Hematopoietic multipotent progenitor cell treated with erythropoietin and hydrocortisone succinate and interleukin-3 and kit ligand, for 17 days (in vitro differentiated cells): ENCODE results near the gene B4GALNT3.

Experiments used
- DNase-seq: peaks from one replicate; pipeline ENCODE4 v3.0.0-alpha.2; 2015; ENCODE audit warnings: low spot score

Gene B4GALNT3

DNA sequence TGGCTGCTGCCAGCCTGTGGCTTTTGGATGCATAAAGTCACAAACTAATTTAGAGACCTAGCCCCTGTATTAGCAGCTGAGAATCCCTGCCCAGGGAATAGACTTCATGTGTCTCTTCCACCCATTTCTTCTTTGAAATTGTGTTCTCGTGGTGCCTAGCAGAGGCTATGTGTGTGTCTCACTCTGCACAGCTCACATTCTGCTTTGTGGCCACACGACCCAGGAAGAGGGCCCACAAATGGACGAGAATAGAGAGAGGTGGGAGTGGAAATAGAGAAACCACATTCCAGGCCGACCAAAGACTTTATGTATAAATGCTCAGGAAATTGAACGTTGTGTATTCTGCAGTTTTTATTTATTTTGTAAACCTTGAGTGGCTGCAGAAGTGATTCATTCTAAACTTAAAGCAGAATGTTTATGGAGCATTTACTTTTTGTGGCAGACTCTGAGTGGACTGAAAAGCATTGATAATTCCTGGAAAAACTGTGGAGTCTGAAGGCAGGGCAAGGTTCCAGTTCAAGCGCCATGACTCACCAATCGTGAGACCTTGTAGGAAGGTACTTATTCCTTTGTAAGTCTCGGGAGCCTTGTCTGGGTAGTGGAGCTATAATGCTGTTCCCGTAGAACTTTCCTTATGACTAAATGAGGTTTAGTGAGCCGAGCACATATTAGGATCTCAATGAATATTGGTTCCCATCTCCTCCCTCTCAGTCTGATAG is 9.1 kb downstream of the B4GALNT3 start:
- DNase-seq = no peak

DNA sequence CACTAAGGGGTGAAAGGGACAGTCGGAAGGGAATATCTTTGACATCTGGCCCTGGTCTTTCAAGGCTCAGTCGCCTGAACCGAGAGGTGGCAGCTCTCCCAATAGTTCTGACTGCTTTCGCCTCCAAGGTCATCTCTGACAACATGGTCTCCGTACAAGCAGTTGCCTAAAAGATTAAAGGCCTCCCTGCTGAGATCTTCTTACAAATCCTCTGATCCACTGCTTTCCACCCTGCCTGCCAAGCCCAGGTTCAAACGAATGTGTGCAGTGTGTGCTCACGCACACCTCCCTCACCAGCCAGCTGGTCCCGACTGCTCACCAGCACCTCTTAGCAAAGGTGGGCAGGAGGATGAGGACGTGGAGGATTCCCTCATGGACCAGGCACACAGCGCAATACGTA is 10.4 kb downstream of the B4GALNT3 start:
- no peak for DNase-seq

DNA sequence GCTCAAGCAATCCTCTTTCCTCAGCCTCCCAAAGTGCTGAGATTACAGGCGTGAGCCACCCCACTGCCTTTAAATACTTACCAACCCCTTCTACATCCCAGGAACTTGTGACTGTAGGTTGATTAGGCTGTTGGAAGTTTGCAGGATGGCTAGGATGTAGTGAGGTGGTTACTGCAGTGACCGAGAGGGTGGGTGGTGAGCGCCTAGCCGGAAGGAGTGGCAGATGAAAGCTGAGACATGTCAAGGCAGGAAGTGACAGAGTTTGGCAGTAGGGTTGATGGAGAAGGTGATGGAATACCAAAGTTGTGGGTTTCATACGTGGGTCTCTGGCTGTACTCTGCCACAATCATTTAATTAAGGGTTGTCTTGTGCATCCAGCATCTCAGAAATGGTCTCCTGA is 13.5 kb downstream of the B4GALNT3 start:
- DNase-seq = no peak

DNA sequence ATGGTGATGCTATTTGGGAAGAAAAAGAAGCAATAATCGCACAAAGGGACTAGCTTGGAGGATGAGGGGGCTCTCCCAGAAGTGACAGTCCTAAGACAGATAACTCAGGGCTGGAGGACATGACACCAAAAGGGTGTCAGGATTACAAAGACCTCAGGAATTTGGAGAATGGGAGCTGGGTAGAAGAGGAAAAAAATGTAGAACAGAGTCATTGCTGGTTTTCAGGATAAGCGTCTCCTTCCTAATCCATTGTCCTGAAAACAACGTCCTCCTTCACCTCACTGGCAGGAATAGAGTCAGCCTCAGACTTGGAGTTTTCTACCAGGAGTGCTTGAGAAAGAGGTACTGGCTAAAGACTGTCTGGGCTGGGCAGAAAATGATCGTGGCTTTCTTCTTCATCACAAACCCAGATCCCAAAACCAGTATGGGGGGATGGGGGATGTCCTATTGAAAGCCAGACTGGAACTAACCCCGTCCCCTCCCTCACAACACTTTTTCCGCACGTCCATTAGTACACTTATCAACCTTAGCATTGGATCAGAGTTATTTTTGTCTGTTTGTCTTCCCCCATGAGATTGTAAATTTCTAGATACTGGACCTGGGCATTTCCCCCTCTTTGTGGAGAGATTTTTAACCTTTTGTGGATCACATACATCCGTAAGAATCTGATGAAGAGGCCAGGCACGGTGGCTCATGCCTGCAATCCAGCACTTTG is 14.3 kb downstream of the B4GALNT3 start:
- no peak for DNase-seq

DNA sequence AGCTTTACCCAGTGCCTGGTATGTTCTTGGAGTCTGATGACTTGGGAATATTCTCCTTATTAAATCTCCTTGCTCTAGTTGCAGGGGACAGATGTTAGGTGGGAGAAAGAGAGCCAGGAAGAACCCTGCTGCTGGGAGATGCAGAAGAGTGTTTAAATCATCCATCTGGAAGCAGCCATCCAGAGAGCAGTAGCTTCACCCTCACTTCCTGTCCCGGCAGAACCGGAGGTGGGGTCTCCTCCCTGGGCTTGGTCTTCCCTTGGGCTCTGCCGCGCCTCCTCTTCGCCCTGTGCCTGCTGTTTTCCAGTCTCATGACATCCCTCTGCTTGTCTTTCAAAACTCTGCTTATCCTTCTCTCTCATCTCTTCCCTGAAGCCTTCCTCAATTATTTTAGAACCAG is 15.5 kb downstream of the B4GALNT3 start:
- no peak for DNase-seq

DNA sequence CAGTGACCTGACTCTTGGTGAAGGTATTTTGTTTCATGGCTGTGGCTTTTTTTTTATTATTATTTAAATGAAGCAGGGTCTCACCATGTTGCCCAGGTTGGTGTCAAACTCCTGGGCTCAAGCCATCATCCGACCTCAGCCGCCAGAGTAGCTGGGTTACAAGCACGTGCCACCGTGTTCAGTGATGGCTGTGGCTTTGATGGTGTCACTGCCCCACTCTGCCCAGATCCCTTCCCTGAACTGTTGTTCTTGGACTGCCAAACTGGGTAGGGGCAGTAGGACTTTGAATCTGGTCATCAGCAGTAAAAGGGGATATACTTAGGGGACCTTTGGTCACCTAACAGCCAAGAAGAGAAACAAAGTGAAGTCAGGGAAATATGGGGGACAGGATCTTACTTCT is 19.4 kb downstream of the B4GALNT3 start:
- DNase-seq = no peak

DNA sequence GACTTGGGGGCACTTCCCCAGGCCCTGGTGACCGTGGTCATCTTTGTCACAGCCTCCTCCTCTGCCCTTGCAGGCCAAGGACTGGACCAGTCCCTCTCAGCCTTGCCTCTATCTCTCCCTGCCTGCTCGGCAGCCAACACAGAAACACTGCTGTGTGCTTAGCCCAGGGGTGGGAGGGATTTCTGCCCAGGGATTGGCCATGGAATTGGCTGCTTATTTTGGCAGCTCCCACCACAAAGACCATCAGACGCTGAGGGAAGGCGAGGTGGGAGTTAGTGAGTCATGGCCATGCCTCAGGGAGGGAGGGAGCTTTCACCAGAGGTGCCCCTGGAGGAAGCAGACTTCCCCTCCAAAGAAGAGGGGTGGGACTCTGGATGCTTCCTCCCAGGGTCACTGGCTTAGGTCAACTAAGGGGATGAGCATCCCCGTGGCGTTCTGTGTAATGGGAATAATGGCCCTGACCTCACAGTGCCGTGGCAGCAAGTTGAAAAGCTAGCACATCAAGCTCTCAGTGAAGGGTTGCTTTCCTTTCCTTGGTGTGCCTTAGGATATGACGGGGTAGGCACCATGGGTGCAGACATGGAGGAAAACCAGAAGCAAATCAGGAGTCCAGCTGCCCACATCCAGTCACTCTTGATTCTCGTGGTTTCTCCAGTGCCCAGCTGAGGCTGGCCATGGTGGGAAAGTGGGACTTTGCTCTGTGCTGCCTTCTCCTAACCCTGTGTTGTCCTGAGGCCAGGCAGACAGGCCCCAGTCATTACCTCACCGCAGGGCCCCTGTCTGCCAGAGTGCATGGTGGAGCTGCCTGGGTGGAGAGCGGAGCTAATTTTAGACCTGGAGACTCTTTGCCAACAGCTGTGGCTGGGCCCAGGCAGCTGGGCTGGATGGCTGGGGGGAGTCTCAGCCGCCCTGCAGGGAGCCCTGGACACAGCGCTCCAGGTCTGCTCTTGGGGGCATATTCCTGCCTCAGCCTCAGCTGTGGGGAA is 21.4 kb downstream of the B4GALNT3 start:
- DNase-seq = no peak

DNA sequence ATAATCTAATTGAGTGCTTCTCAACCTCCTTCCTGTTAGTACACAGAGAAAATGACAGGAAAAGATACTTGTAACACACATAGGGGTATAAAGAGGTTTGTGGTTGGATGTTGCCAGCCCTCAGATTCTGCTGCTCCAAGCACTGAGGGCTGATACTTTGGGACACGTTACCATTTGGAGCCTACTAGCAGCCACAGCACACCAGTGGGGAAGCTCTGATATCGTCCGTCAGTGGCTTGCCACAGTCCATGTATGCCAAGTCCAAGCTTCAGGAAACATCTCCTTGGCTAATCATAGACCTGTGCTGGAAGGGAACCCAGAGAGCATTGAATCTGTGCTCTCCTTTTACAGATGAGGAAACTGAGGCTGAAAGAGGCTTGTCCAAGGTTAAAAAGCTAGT is 22.3 kb downstream of the B4GALNT3 start:
- no peak for DNase-seq

DNA sequence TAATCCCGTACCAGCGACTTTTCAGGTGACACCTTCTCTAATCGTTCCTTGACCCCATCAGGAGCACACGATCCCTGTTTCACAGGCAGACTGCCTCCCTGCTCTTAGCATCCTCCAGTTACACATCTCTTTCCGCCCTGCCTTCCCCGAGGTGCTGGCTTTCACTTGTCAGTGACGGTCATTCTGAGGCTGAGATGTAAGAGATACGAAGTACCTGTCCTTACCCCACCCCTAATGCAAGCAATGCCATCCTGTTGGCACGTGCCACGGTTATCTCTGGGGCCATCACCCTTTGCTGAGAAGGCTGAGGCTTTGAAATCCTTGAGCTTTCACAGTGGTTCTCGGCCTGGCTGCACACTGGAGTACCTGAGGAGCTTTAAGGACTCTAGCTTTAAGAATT is 24.4 kb downstream of the B4GALNT3 start:
- DNase-seq = no peak

DNA sequence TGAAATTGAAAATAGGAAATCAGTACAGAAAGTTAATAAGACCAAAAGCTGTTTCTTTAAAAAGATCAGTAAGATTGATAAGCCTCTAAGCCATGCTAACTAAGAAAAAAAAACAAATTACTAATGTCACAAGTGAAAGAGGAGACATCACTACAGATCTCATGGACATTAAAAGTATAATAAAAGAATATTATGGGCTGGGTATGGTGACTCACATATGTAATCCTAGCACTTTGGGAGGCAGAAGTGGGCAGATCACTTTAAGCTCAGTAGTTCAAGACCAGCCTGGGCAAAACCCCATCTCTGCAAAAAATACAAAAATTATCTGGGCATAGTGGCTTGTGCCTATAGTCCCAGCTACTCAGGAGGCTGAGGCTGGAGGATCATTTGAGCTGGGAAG is 30.5 kb downstream of the B4GALNT3 start:
- DNase-seq = no peak

DNA sequence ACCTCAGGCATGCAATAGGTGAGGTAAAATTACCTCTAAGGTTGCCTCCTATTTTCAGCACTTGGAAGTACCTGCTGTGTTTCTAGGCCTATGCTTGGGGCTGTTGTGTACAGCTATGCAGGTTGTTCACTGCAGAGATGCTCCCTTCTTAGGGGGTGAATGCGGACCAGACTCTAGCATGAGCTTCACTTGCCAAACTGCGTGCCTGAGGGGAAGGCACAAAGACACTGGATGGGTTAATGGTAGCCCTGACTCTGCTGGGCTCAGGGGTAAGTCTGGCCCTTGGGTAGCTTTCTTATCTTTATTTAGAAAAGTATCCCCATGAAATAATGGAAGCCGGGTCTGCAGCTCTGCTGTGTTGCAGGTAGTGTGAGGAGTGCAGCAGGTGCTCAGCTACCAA is 35.7 kb downstream of the B4GALNT3 start:
- DNase-seq = no peak

DNA sequence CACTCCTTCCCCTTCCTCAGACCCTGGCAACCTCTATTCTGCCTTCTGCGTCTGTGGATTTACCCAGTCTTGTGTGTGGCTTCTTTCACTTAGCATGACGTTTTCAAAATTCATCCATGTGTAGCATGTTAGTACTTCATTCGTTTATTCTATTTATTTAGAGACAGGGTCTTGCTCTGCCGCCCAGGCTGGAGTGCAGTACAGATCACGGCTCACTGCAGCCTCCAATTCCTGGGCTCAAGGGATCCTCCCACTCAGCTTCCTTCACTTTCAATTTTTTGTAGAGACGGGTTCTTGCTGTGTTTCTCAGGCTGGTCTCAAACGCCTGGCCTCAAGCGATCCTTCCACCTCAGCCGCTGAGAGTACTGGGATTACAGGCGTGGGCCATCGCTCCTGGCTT is 37.0 kb downstream of the B4GALNT3 start:
- DNase-seq = no peak

DNA sequence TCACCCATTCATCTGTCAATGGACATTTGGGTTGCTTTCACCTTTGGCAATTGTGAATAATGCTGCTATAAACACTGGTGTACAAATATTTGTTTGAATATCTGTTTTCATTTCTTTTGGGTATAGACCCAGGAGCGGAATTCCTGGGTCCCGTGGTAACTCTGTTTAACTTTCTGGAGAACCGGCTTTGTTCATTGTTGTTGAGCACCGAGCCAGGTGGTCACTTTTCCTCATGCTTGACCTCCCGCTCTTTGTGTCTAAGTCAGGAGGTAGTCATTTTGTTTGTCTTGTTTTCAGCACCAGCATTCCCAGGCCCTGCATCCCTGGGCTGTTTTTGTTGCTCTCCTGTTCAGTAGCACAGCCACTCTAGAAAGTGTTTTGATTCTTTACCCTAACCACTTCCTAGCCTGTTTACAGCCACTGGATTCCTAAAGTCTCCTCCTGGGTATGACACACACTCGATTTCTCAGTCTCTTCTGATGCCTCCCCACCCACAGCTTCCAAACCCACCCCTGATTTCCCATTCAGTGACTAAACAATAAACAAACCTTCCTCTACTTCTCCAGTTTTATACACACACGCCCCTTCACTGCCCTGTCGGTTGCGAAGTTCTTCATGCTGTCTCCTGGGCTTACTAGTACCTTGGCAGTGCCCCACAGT is 37.9 kb downstream of the B4GALNT3 start:
- DNase-seq = no peak

DNA sequence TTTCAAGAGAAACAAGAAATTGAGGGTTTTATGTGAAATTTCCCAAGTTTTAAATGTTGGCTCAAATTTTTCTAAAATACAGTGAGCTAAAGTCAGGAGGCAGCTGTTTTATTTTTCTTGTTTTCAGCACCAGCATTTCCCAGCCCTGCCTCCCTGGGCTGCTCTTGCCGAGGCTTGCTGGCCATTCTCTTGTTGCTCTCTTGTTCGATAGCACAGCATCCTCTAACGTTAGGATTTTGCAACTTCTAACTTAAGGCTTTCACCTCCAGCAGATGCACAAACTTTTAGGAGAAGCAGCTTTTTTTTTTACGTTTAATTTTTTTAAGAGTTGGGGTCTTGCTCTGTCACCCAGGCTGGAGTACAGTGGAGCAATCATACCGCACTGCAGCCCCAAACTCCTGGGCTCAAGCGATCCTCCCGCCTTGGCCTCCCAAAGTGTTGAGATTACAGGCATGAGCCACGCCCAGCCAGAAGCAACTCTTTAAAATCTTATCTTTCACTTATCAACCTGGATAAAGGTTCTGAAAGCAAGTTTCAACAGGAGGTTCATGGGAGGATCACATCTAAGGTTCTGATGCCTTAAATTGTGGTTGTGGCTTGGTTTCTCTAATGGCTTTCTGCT is 40.2 kb downstream of the B4GALNT3 start:
- DNase-seq = no peak

DNA sequence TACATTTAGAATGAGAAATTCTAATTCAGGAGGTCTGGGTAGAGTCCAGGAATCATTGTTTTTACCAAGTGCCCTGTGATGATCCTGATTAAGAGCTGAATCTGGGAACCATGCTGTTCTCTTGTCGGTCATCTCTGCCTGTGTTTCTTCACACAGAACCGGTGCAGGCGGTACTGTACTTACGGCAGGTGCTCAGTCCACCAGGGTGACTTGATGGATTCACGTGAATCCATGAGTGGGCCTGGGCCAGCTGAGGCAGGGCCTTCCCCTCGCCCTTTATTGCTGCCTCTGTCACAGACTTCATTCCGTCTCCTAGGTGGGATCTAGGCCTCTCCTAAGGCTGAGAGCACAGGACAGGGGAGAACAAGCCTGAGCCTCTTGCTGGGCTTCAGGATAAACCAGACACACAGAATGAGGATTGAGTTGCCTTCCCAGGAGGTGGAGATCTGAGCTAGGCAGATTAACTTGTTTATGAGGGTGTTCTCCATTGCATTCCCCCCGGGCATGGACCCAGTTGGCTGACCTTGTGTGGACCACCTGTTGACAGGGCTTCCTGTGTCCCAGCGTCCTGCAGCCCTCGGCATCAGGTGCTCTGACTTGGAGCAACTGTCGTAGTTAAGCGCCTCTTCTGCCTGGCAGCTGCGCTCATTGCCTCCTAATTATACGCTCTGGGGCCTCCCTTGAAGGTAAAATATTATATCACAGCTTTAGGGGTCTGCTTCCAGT is 42.1 kb downstream of the B4GALNT3 start:
- no peak for DNase-seq

DNA sequence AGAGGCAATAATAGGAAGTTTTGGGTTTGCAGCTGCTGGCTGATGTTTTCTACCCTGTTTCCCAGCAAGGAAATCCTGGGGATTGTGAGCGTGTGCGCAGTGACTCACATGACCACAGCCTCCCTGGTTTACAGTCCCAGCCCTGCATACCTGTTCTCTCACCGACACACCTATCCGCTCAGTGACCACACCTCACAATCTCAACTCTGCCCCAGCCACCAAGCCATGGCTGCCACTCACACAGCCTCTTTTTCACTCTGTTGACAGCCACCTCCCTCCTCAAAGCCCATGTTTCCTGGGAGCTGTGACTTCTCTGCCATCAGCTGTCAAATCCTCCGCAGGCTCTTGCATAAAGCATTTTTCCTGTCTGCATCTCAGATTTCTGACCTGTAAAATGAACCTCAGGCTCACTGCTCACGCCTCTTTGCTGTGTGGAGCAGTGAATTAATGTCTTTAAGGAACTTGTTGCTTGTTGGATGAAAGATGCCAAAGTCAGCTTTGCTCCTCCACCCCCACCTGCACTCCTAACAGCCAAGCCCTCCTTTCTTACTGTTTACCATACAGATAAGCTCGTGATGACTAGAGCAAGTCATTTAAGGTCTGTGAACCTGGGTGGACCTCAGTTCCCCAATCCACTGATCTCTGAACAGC is 43.5 kb downstream of the B4GALNT3 start:
- no peak for DNase-seq

DNA sequence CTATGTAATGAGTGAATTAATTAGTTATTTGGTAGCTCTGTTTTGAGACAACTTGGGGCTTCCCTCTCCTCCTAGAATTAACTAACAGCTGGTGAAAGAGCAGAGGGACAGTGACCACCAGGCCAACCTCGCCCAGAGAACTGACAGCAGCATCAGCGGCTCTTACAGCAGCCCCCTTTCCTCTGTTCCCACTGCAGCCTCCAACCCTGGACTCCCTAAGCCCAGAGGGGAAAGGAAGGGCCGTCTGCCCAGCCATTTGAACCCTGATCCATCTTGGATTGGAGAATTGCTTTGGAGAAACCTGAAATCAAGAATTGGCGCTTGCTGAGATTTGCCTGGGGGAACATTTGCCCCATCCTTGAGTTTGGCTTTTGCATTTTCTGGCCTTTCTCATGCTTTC is 45.5 kb downstream of the B4GALNT3 start:
- no peak for DNase-seq

DNA sequence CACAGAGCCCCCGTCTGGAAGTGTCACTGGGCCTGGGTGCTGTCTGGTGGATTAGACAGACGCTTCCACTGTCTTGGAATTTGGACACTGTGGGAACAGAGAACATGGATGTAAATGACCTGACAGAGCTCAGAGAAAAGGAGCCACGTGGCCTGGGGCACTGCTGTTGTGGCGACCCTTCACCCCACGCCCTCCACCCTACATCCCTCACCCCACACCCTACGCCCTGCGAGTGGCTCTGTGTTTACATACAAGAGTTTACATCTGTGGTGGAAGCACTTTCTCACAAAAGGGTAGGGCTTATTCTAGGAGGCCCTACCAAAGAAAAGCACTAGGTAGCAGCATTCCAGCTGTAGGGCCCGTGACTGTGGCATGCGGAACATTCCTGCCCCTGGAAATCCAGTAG is 47.7 kb downstream of the B4GALNT3 start:
- DNase-seq = no peak

DNA sequence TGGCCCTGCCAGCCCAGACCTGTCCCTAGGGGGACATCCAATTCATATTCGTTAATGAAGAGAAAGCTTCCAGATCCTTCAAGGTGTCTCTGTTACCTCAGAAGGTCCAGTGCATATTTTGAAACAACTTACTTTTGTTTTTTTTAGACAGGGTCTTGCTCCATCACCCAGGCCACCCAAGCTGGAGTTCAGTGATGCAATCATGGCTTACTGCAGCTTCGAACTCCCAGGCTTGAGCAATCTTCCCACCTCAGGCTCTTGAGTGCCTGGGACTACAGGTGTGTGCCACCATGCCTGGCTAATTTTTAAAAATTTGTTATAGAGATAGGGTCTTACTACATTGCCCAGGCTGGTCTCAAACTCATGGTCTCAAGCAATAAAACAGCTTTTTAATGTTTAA is 48.4 kb downstream of the B4GALNT3 start:
- DNase-seq = no peak

DNA sequence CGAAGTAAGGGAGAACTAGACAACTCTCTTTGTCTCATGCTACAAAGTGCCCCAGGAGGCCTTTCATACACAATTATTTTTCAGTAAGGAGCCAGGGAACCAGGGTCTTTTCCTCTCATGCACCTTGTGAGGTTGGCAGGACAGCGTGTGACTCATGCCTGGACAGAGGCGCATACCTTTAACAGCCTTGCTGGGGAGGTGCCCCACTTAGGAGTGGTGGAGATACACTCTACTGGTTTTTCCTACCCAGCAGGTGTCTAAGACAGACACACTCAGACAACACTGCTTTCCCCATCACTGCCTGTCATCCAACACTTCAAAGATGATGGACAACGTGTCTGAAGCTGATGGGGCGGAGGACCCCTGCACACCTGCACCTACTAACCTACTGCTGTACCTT is 49.1 kb downstream of the B4GALNT3 start:
- DNase-seq = no peak

DNA sequence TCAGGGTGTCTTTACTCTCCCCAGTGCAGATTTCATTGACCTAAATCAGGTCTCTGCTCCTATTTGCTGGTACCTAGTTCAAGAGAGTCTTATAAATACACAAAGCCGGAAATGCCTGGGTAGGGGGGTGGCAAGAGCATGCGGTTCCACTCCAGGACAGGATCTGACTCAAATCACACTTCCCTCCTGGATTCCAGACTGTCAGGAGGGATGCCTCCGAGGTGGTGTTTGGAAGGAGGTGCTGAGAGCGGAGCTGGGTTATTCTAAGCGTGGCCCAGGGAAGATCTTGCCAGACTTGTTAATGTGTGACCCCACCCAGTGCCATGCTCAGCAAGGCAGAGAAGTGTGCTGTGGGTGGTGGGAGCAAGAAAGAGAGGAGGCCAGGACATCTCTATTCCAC is 49.8 kb downstream of the B4GALNT3 start:
- no peak for DNase-seq
